ENCODE measurements around the gene PGBD2.
A peak's percentile ranks its signal among the peaks of the same experiment; 100 is the strongest.
"Not testable (repeated sequence)": the region's sequence is repeated elsewhere in the genome, so short reads cannot be mapped to it uniquely, and the experiment has no call there.

PGBD2 gene

DNA sequence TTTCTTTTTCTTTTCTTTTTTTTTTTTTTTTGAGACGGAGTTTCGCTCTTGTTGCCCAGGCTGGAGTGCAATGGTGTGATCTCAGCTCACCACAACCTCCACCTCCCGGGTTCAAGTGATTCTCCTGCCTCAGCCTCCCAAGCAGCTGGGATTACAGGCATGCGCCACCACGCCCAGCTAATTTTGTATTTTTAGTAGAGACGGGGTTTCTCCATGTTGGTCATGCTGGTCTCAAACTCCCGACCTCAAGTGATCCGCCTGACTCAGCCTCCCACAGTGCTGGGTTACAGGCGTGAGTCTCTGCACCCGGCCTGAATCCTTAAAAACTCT lies 16.2 kb upstream of the PGBD2 start:
- DNase-seq: not testable (repeated sequence)

DNA sequence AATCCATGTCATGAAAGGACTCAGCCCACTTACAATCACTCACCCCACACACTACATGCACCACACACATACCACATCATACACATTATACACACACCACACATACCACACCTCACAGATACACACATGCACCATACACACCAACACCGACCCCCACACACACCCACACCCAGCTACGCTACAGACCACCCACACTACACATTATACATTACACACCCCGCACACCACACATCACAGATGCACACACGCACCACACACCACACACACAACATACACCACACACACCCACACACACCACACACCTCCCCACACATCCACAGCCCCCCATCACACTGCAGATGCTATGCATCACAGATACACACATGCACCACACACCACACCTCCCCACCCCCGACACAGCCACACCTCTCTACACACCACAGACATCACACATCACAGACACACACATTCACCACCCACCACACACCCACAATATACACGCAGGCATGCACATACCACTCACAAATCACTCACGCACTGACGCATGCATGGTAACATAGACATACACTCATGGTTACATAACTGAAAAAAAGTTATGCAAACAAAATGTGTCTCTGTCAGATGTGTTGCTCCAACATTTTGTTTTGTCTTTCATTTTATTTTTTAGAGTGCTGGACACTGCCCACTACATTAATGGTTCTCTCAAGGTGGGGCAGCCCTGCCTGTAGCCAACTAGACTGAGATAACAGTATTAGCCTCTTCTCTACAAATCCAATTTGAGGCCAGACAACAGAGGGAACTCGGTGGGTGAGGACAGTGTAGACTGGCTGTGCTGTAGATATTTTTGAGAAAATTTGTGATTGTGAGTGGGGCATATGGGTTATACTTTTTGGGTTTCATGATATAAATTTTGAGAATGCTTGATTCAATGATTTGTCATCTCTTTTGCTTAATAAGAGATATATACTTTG lies 15.2 kb upstream of the PGBD2 start:
- no peak for DNase-seq

DNA sequence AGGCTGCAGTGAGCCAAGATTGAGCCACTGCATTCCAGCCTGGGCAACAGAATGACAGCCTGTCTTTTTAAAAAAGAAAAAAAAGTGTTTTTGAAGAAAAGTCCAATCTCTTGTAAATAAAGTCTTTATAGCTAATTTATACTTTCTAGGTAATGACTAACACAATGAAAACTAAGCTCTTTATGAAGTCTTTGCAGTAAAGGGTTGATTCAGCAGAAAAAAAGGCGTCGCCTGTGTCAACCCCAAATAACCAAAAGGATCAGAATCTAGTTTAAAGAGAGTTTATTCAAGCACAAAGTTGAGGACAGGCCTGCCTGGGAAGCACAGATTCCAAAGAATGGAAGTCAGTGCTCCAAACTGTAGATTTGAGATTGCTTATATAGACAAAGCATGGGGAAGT lies 14.3 kb upstream of the PGBD2 start:
- no peak for DNase-seq

DNA sequence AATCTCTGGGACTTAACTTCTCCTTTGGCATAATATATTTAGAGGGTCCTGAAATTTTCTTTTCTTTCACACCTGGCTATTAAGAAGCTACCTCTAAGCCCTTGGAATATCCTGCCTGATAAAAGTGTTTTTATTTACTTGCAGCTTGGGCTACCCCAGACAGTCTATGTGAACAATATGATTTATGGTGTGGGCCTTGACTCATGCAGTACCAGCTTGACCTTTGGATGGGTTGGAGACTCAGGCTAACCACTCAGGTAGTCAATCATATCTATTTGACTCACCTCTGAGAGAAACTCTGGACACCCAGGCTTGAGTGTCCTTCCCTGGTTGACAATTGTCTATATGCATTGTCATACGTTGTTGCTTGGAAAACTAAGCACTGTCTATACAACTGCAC lies 13.4 kb upstream of the PGBD2 start:
- no peak for DNase-seq

DNA sequence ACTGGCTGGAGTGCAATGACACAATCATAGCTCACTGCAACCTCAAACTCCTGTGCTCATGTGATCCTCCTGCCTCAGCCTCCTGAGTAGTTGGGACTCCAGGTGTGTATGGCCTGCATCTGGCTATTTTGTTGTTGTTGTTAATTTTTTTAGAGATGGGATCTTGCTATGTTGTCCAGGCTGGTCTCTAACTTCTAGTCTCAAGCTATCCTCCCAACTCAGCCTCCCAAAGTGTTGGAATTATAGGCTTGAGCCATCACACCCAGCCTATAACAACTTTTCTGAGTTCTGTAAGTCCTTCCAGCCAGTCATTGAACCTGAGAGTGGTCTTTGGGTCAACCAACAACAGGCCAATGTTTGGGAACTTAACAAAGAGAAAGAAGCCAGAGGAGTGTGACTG lies 11.2 kb upstream of the PGBD2 start:
- DNase-seq: no peak

DNA sequence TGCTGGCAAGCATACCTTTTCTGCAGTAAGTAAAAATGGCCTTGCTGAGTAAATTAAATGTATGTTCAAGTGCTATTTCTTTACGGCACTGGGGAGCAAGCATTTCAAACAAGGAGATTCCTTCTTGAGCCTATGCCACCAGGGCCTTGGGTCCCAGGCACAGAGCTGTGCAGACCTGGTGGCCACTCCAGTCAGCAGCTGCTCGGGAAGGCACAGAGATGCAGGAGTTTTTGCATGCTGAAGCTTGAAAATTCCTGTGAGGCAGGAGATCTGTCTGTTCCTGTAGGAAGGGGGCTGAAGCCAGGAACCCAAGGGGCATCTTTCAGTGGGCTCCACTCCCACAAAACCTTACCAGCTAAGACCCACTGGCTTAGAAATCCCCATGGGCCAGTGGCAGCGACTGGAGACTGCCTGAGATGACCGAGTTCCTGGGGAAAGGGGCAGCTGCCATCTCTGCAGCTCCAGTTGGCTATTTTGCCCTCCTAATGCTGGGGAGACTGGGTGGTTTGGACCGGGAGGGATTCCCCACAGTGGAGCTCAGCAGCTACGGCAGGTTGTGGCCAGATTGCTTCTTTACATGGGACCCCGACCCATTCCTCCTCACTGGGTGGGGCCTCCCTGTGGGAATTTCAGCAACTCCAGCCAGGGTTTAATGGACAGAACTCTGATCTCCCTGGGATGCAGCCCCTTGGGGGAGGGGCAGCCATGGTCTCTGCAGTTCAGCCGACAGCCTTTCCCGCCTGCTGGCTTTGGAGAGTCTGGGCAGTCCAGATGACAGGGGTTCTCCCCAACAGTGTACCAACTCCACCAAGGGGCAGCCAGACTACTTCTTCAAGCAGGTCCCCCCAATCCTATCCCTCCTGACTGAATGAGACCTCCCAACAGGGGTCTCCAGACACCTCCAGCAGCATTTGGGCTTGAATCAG lies 8.4 kb upstream of the PGBD2 start:
- DNase-seq: no peak

DNA sequence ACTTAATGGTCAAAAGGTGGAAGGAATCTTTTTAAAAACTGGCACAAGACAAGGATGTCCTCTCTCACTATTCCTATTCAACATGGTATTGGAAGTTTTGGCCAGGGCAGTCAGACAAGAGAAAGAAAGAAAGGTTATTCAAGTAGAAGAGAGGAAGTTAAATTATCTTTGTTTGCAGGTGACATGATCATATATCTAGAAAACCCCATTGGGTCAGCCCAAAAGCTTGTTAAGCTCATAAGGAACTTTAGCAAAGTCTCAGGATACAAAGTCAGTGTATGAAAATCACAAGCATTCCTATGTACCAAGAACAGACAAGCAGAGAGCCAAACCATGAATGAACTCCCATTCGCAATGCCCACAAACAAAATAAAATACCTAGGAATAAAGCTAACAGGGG lies 5.4 kb upstream of the PGBD2 start:
- no peak for DNase-seq

DNA sequence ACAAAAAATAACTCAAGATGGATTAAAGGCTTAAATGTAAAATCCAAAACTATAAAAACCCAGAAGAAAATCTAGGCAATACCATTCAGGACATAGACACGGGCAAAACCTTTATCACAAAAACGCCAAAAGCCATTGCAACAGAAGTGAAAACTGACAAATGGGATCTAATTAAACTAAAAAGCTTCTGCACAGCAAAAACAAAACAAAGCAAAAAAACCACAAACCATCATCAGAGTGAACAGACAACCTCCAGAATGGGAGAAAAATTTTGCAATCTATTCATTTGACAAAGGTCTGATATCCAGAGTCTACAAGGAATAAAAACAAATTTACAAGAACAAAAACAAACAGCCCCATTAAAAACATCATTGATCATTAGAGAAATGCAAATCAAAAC lies 4.5 kb upstream of the PGBD2 start:
- no peak for DNase-seq

DNA sequence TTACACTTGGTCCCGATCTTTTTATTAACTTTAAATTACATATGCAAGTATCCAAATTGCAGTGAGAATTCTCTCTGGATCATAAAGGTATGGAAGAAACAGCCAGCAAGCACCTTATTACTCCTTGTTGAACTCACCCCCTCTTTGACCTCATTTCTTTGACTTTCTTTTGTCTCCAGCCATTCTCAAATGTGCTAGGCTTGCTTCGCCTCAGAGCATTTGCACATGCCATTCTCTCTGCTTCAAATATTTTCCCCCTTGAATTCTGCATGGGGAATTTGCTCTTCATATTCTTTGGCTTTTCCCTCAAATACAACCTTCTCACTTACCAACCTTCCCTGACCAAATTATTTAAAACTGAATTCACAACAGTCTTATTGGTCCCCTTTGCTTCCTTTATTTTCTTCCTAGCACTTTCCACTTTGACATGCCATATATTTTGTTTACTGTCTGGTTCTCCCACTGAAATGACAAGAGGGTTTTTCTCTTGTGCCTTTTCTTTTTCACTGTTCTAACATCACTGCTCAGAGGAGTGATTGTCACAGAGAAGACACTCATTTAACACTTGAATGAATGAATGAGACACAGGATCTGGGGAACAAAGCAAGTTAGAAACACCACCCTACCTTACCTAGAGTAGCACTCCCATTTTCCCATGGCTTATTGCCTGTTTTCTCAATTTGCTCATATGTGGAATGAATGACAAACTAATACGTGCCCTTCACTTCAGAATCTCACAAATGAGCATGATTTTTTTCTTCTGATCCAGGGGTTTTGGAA lies 1.4 kb upstream of the PGBD2 start:
- DNase-seq: no peak

DNA sequence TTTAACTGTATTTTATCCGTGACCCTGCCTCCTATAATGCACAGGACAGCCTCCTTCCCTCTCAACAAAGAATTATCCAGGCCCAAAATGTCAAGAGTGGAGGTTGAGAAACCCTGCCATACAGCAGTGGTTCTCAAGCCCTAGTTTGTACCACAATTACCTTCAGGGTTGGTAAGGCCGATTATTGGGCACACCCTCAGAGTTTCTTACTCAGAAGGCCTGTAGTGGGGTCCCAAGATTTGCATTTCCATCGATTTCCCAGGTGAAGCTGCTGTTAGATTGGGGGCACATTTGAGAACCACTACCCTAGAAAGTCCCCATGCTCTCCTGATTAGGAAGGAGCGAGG lies 400 bp upstream of the PGBD2 start:
- no peak for DNase-seq

DNA sequence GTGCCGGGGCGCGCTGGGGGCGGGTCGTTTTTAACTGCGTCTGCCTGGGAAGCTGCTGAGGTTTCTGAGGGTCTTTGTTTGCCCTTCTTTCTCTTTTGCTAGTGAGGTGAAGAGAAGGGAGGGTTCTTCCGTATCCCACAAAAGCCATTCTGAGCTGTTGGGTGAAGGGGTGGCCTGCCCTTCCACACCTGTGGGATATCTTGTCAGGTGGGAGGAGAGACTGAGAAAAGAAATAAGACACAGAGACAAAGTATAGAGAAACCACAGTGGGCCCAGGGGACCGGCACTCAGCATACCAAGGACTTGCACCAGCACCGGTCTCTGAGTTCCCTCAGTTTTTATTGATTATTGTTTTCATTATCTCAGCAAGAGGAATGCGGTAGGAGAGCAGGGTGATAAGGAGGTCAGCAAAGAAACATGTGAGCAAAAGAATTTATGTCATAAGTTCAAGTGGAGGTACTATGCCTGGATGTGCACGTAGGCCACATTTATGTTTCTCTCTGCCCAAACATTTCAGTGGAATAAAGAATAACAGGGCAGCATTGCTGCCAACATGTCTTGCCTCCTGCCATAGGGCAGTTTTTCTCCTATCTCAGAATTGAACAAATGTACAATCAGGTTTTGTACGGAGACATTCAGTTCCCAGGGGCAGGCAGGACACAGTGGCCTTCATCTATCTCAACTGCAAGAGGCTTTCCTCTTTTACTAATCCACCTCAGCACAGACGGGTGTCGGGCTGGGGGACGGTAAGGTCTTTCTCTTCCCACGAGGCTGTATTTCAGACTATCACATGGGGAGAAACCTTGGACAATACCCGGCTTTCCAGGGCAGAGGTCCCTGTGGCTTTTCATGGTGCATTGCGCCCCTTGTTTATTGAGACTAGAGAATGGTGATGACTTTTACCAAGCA lies 972 bp downstream of the PGBD2 start:
- DNase-seq: no peak

DNA sequence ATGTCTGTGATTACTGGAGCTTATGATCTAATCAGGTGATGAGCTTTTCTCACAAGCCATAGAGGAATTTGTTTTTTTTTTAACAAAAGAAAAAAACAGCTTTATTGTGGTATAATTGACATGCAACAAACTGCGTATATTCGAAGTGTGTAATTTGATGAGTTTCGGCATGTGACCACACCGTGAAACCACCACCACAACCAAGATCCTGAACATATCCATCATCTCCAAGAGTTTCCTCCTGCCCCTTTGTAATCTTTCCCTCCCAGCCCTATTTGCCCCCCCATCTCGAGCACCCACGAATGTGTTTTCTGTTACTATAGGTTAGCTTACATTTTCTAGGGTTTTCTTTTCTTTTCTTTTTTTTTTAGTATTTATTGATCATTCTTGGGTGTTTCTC lies 4.7 kb downstream of the PGBD2 start:
- no peak for DNase-seq

DNA sequence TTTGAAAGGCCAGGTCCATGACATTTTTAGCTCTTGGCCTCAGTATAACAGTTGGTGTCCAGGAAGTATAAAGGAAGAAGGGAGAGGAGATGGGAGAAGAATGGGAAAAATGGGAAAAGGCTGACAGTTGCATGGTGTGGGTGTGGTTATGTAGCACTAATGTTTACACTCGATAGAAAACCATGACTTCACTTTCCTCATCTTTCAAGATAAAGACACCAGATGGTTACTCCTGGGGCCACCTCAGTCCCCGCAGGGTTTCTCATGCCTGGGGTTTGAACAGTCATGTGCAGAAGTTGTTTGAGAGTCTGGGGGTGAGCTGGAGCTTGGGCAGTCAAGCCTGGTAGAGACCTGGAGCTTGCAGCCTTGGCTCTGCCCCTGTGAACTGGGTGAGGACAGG lies 7.9 kb downstream of the PGBD2 start:
- no peak for DNase-seq

DNA sequence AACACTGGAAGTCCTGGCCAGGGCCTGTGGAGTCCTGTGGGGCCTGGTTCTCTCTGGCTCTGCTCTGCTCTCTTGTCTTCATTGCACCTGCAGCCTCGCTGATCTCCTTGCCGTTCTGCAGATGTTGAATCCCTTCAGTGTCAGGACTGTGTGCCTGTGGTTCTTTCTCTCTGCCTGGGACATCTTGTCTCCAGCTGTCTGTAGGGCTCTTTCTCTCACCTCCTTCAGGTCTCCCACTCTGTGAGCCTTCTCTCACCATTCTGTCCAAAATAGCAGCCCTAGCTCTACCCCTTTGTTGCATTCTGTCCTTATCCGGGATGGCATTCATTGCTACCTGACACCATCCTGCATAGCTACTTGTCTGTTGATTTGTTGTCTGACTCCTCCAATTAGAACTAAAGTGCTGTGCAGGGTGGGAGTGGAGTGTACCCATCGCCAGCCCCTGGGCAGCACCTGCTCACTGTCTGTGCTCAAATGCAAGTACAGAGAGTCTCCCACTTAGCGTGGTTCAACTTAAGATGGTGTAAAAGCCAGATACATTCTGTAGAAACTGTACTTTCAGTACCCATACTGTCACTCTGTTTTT lies 8.9 kb downstream of the PGBD2 start:
- no peak for DNase-seq

DNA sequence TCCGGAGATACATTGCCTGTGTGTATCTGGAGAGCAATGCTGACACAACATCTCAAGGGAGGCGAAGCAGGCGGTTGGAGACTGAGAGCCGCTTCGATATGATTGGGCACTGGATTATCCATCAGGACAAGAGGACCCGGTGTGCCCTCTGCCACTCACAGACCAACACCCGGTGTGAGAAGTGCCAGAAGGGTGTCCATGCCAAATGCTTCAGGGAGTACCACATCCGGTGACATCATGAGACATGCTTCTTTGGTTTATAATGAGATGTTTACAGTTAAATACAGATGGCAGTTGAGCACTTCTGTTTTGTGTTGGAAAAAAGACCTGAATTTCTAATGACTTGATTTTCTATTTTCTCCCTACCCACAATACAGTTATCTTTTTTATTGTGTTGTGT lies 12.1 kb downstream of the PGBD2 start:
- DNase-seq: no peak

DNA sequence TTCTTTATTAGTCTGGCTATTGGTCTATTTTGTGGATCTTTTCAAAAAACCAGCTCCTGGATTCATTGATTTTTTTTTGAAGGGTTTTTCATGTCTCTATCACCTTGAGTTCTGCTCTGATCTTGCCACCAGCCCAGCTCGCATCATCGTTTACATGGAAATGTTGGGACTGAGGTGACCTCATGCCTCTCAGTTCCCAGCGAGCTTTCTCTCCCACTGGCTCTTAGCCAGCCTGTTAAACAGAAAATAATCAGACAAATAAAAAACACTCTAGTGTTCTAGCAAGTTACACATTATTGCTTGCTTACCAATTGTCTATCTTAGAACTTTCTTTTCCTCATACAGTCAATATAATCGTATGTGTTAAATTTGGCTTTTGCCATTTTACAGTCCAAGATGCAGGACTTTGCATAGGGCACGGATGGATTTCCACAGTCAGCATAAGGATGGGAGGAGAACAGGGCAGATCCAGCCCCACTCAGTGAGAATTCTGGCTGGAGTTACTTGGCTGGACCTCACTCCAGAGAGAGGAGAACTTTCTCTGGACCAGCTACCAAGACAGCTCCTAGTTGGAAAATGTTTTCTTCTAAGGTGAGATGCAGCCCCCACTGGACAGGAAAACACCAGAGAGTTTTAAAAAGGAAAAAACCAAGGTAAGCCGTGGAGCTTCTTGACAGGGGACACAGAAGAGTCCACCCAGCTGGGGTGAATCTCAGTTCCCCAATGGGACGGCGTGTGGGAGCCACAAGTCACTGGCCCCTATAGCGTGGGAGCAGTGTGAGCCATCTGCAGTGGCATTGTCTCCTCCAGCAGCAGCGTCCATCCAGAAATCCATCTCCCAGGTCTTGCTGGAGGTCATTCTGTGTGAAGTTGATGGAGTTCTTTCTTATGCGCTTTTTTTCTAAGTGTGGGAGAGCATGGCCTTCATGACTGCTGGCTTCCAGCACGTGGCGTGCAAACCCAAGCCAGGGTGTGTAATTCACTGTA lies 17.6 kb downstream of the PGBD2 start:
- no peak for DNase-seq

DNA sequence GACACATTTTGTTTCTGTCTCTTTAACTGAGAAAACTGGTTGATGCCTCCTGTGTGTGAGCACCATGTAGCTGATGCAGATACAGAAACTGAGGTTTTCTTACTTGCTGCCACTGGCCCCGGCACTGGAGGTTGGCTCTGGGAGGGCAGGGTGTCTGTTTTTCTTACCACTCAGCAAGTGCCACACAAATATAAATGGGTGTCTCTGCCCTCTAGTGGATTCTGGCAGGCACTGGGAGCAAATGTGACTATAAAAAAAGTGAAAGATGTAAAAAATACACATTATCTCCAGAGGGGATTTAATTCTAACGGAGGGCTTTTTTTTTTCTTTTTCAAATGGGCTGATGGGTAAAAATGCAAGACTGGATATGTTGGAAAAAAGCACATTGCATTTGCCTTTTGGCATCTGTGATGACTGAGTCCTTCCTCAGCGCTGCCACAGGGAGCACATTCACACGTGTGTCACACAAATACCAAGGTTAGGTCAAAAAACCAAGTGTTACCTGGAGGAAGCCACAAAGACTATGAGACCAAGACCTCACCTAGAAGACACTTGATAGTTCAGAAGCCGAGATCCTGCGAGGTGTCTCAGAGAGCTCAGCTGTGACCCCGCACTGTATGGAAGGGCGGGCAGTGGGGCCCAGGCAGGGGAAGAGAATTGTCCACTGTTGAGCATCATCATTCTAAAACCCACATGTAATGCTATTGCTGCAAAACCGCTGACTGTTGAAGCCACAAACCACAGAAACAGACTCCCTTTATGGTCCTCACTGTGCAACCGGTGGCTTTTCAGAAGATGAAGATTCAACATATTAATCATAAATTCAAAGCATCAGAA lies 18.9 kb downstream of the PGBD2 start:
- peak; percentile 72 for DNase-seq

DNA sequence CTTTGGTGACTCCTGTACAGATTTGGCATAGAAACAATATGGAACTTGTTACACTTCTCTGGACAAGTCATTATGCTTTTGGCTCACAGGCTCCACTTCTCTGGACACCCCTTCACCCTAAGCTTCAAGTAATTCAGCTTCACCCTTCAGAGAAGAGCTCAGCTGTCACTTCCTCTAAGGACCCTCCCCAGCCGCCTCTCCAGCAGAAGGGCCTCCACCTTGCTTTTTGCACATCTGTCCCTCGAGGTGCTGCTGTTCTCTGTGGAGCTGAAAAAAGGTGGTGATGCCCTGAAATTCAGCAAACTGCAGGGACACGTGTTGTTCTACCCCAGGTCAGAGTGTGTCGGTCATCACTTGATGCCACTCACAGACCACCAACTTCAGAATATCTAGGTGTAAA lies 19.8 kb downstream of the PGBD2 start:
- not testable (repeated sequence) for DNase-seq

DNA sequence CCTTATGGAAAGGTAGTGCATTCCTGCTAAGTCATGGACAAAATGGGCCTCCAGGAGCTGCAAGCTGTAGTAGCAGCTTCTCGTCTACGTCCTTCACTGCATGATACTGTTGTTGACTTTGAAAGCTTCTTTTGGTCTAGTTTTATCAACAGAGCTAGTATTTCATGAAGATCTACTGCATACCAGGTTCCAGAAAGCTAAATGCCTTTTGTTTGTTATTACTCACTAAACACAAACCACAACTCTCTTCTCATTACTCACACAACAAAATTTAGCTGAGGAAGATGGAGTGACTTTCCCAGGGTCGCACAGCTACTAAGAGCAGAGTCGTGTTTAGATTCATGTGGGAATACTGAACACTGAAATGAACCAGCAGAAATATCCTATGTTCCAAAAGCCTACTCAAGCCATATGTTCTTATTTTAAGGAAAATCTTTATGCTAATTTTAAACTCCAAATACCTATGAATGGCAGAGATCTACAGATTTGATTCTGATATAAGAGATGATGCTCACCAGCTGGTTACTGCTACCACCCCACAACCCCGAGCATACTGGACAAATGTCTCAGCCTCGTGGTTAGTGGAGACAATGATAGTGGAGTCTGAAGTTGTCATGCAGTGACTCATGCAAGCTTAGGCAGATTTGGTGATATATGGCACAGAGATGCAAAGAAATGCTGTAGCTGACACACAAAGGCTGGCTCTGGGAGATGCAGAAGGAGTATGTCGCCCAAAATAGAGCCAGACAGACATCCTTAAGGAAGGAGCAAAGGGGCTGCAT lies 20.6 kb downstream of the PGBD2 start:
- DNase-seq: no peak

All from CD4-positive, alpha-beta T cell treated with Interleukin-12 subunit alpha and Interleukin-12 subunit beta, for 1 hour (primary cell).